ENCODE data around the gene MCIDAS.
A peak's percentile ranks its signal among the peaks of the same experiment; 100 is the strongest.

The MCIDAS gene

DNA sequence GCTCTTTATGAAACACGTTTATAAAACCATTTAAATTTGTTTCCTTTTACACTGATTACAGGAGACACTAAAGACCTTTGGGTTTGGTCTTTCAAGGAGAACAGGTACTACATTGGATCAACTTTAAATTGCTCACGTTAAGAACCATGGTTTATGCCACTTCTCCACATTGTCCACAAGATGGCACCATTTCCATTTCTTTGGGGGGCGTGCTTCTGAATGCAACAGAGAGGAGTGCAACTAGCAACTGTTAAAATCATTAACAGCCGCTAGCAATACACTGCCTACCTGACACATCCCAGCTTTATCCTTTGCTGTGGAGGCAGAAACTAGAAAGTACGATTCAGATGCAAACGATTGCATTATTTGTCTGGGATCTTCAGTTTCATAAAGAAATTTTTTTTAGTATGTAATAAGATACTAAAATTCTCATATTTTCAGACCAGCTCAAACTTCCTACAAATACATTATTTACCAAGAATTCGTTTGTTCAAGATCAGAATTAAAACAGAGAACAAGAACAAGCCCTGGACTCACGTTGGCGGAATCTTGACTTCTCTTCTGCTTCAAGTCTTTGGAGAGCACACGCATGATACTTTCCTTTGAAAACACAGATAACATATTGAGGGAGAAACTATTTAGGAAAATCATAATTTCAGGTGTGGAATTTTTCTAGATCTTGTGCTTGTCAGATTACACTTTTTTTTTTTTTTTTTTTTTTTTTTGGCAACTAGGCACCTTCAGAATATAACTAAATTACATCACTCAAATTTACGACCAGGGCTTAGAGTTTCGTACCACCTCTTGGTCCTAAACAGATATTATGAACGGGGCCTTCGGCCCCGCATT, 54.8 kb downstream of the MCIDAS start:
- peak; percentile 93 for DNase-seq (ENCODE audit: low spot score)
- no peak overlapping the region for H3K27ac ChIP-seq
- ChIA-PET CTCF (interaction anchor here (0.6 to 2.8 kb wide), 8 partner anchors 10 to 866 kb away, joined by 3 to 16 read pairs (median 4); partner anchors contain the start of gene CCNO), POLR2A (ENCODE audit: low non-redundant PET) (interaction anchor here (0.6 to 1.6 kb wide), 2 partner anchors 58 to 362 kb away, joined by 3 to 4 read pairs; partner anchors contain the start of gene PLPP1)
- TF ChIP-seq, protein P1, sequence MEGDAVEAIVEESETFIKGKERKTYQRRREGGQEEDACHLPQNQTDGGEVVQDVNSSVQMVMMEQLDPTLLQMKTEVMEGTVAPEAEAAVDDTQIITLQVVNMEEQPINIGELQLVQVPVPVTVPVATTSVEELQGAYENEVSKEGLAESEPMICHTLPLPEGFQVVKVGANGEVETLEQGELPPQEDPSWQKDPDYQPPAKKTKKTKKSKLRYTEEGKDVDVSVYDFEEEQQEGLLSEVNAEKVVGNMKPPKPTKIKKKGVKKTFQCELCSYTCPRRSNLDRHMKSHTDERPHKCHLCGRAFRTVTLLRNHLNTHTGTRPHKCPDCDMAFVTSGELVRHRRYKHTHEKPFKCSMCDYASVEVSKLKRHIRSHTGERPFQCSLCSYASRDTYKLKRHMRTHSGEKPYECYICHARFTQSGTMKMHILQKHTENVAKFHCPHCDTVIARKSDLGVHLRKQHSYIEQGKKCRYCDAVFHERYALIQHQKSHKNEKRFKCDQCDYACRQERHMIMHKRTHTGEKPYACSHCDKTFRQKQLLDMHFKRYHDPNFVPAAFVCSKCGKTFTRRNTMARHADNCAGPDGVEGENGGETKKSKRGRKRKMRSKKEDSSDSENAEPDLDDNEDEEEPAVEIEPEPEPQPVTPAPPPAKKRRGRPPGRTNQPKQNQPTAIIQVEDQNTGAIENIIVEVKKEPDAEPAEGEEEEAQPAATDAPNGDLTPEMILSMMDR (conservative IDR thresholded peaks at IDR 0.05; ENCODE audit: low read depth) = peak; percentile 90

DNA sequence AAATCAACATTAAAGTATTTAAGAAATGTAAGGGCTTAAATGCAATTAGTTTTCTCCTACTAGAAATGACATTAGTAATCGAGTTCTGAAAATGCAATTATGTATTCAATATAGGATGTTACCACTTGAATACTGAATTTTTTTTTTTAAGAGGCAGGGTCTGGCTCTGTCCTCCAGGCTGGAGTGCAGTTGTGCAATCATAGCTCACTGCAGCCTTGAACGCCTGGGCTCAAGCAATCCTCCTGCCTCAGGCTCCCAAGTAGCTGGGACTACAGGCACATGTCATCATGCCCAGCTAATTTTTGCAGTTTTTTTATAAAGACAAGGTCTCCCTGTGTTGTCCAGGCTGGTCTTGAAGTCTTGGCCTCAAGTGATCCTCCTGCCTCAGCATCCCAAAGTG, 55.6 kb downstream of the MCIDAS start:
- no peak overlapping the region for H3K27ac ChIP-seq
- POLR2A ChIA-PET (ENCODE audit: low non-redundant PET) = interaction anchor here (0.6 kb wide), 2 partner anchors 311 to 363 kb away, joined by 3 read pairs; partner anchors contain the start of gene PLPP1
- DNase-seq (ENCODE audit: low spot score) = no peak
- CTCF ChIA-PET = interaction anchor here (0.7 to 2.8 kb wide), 8 partner anchors 12 to 537 kb away, joined by 3 to 16 read pairs (median 4); partner anchors contain the start of genes CCNO and GPX8
- TF ChIP-seq, protein P1 (conservative IDR thresholded peaks at IDR 0.05; ENCODE audit: low read depth) = no peak

All from RWPE1 (cell line).